CD8-positive, alpha-beta memory T cell (primary cell): ENCODE results near the gene CRHR1. TPM values are rescaled to one million over a fixed set of nuclear protein-coding genes. Genes with fewer than 3 reads are reported as not detected.
"Not testable (repeated sequence)": the region's sequence is repeated elsewhere in the genome, so short reads cannot be mapped to it uniquely, and the experiment has no call there.

Source experiments
- CTCF ChIA-PET: fragments of 350-600 bp; sonication (Branson Sonifier 250); formaldehyde crosslinking; loops from one replicate; lab custom pipeline; 2021; ENCODE audit warnings: antibody characterized with exemption; lab: Charles Lee
- POLR2A ChIA-PET: fragments of 350-600 bp; sonication (Branson Sonifier 250); formaldehyde crosslinking; loops from one replicate; lab custom pipeline; 2021; ENCODE audit warnings: antibody characterized with exemption; lab: Charles Lee
- DNase-seq, 5 donors: peaks; one replicate each; pipeline versions ENCODE4 v3.0.0 to v3.0.0-alpha.2; 2020 to 2022; ENCODE audit warnings: mixed read lengths in 1 of 5
- H3K27ac ChIP-seq: one replicate; pipeline ENCODE4 v1.7.0; 2013; ENCODE audit warnings: low read depth, mild to moderate bottlenecking, low read length, moderate library complexity
- H3K27me3 ChIP-seq: 2 replicates; pipeline ENCODE4 v1.7.0; 2013; ENCODE audit warnings: low read length, mild to moderate bottlenecking; ENCODE audit not compliant: insufficient read depth, poor library complexity, severe bottlenecking
- H3K36me3 ChIP-seq: 2 replicates; pipeline ENCODE4 v1.7.0; 2013; ENCODE audit warnings: mild to moderate bottlenecking, low read length, moderate library complexity; ENCODE audit not compliant: insufficient read depth
- H3K4me1 ChIP-seq: 2 replicates; pipeline ENCODE4 v1.7.0; 2013; ENCODE audit warnings: mild to moderate bottlenecking, low read length, moderate library complexity; ENCODE audit not compliant: insufficient read depth
- H3K4me3 ChIP-seq: 2 replicates; pipeline ENCODE4 v1.7.0; 2013; ENCODE audit warnings: mild to moderate bottlenecking, low read length
- H3K9me3 ChIP-seq: 2 replicates; pipeline ENCODE4 v1.7.0; 2013; ENCODE audit warnings: mild to moderate bottlenecking, low read length
- H3K27ac Mint-ChIP-seq, 8 donors: one replicate each; pipeline ENCODE4 v1.8.0; 2020 to 2021; ENCODE audit warnings: mixed read lengths in 8 of 8, mild to moderate bottlenecking in 6 of 8, inconsistent platforms in 3 of 8, moderate library complexity in 3 of 8
- H3K27me3 Mint-ChIP-seq, 2 donors: one replicate each; pipeline ENCODE4 v1.8.0; 2020 to 2021; ENCODE audit warnings: mixed read lengths in 2 of 2, mild to moderate bottlenecking in 1 of 2, moderate library complexity in 1 of 2
- H3K36me3 Mint-ChIP-seq, 3 donors: one replicate each; pipeline ENCODE4 v1.8.0; 2020 to 2021; ENCODE audit warnings: mixed read lengths in 3 of 3, inconsistent platforms in 1 of 3, mild to moderate bottlenecking in 1 of 3
- H3K4me1 Mint-ChIP-seq, 3 donors: one replicate each; pipeline ENCODE4 v1.8.0; 2020 to 2021; ENCODE audit warnings: mixed read lengths in 3 of 3, inconsistent platforms in 1 of 3, mild to moderate bottlenecking in 1 of 3
- H3K4me3 Mint-ChIP-seq, 7 donors: one replicate each; pipeline ENCODE4 v1.8.0; 2020 to 2021; ENCODE audit warnings: mixed read lengths in 7 of 7, mild to moderate bottlenecking in 6 of 7, moderate library complexity in 4 of 7, inconsistent platforms in 2 of 7
- H3K9me3 Mint-ChIP-seq, 5 donors: one replicate each; pipeline ENCODE4 v1.8.0; 2020 to 2022; ENCODE audit warnings: mixed read lengths in 5 of 5, mild to moderate bottlenecking in 3 of 5, moderate library complexity in 2 of 5, inconsistent platforms in 1 of 5
- polyA plus RNA-seq: library from polyadenylated mRNA; unstranded; fragments of 300-500 nt; fragmentation: Illumina TruSeq; gene quantifications from one replicate; pipeline ENCODE4 v1.2.3, GENCODE V29; 2021
- total RNA-seq, 2 experiments: library from RNA; stranded (reverse); gene quantifications; one replicate each; pipeline ENCODE4 v1.2.3, GENCODE V29; 2021

The CRHR1 gene
- total and polyA plus RNA-seq, 3 experiments from 2014 or later, result not detected

DNA sequence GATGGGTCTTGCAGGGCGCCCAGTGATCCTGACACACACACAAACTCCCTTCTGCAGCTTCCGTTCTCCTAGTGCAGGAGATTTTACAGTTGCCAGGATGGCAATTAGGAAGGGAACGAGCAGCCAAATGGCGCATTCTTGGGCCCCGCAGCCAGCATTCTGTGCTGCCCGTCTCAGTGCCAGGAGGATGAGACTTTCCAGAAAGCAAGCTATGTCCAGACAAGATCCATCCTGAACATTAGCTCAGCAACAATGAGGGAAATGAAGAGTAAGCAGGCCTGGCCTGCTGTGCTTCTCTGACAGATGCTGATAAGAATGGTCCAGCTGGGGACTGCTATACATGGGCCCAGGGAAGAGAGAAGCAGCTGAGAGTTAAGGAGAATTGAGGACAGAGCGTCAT, 77.0 kb downstream of the CRHR1 start:
- peaks cover 36 to 73% of the 10 kb centered on the region in 2 donors for H3K27me3 Mint-ChIP-seq
- DNase-seq, result no peak
- CTCF ChIA-PET, result no interaction called here

DNA sequence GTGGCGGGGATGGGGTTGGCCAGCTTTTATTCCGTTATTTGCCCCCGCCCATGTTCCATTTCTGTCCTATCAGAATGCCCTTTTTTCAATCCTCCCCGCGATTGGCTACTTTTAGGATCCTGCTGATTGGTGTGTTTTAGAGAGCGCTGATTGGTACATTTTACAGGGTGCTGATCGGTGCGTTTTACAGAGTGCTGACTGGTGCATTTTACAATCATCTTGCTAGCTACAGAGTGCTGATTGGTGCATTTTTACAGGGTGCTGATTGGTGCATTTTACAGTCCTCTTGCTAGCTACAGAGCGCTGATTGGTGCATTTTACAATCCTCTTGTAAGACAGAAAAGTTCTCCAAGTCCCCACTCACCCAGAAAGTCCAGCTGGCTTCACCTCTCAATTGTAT, 78.0 kb downstream of the CRHR1 start:
- H3K36me3 ChIP-seq, H3K27ac Mint-ChIP-seq, H3K9me3 Mint-ChIP-seq, H3K4me3 ChIP-seq, H3K36me3 Mint-ChIP-seq, H3K4me1 ChIP-seq, H3K4me3 Mint-ChIP-seq, H3K4me1 Mint-ChIP-seq, H3K9me3 ChIP-seq, POLR2A ChIA-PET, DNase-seq, H3K27me3 ChIP-seq, H3K27ac ChIP-seq: not testable (repeated sequence)
- peaks cover 31 to 69% of the 10 kb centered on the region in 2 donors for H3K27me3 Mint-ChIP-seq
- CTCF ChIA-PET, result interaction anchor here (1.4 kb wide), 1 partner anchor 30 kb away, joined by 4 read pairs; no protein-coding TSS in a partner anchor

More for the DNA sequence above, 77.0 kb downstream of the CRHR1 start:
- Histone ChIP-seq H3K4me3 (no peak overlapping the region), H3K4me1 (no peaks in the 10 kb centered on the region), H3K27me3 (no peaks in the 10 kb centered on the region), H3K36me3 (no peaks in the 10 kb centered on the region), H3K27ac (no peak overlapping the region), H3K9me3 (no peaks in the 10 kb centered on the region)
- H3K4me1 Mint-ChIP-seq, result no peaks in the 10 kb centered on the region
- no peak overlapping the region for H3K4me3 Mint-ChIP-seq
- POLR2A ChIA-PET, result no interaction called here
- no peaks in the 10 kb centered on the region for H3K36me3 Mint-ChIP-seq
- H3K27ac Mint-ChIP-seq, result no peak overlapping the region
- H3K9me3 Mint-ChIP-seq, result no peaks in the 10 kb centered on the region

GRCh38 chr17:45863857-45864654, 79.9 kb downstream of the CRHR1 start:
- no peak for DNase-seq
- Histone ChIP-seq H3K27me3 (no peaks in the 10 kb centered on the region), H3K36me3 (no peaks in the 10 kb centered on the region), H3K9me3 (no peaks in the 10 kb centered on the region), H3K4me1 (no peaks in the 10 kb centered on the region), H3K27ac (no peak overlapping the region), H3K4me3 (no peak overlapping the region)
- Mint-ChIP-seq H3K9me3 (no peaks in the 10 kb centered on the region), H3K27me3 (peaks cover 27 to 61% of the 10 kb centered on the region in 2 donors), H3K4me1 (no peaks in the 10 kb centered on the region), H3K27ac (no peak overlapping the region), H3K36me3 (no peaks in the 10 kb centered on the region), H3K4me3 (no peak overlapping the region)
- CTCF ChIA-PET, result interaction anchor here (0.9 to 1.1 kb wide), 2 partner anchors 12 to 29 kb away, joined by 3 to 4 read pairs; no protein-coding TSS in a partner anchor
- POLR2A ChIA-PET, result no interaction called here

- ChIA-PET CTCF (no interaction called here), POLR2A (no interaction called here)
- H3K36me3 ChIP-seq, result no peaks in the 10 kb centered on the region
- H3K27me3 ChIP-seq, result no peaks in the 10 kb centered on the region
- no peaks in the 10 kb centered on the region for H3K4me1 ChIP-seq
- H3K9me3 Mint-ChIP-seq, result no peaks in the 10 kb centered on the region
- H3K4me3 Mint-ChIP-seq, result no peak overlapping the region
- H3K4me1 Mint-ChIP-seq, result no peaks in the 10 kb centered on the region
- H3K27me3 Mint-ChIP-seq, result peaks cover 17 to 56% of the 10 kb centered on the region in 2 donors
- no peaks in the 10 kb centered on the region for H3K36me3 Mint-ChIP-seq
- H3K9me3 ChIP-seq, result no peaks in the 10 kb centered on the region
- no peak overlapping the region for H3K4me3 ChIP-seq
- H3K27ac ChIP-seq, result no peak overlapping the region
- no peak for DNase-seq
- no peak overlapping the region for H3K27ac Mint-ChIP-seq
Observed at GRCh38 chr17:45867171-45867570, 83.1 kb downstream of the CRHR1 start.

- CTCF ChIA-PET, result no interaction called here
- no peaks in the 10 kb centered on the region for H3K9me3 Mint-ChIP-seq
- H3K4me3 Mint-ChIP-seq, result no peak overlapping the region
Observed at GRCh38 chr17:45867702-45868101, 83.6 kb downstream of the CRHR1 start.

GRCh38 chr17:45868276-45868675, 84.2 kb downstream of the CRHR1 start:
- no peaks in the 10 kb centered on the region for H3K36me3 ChIP-seq
- no peak overlapping the region for H3K27ac ChIP-seq
- no peaks in the 10 kb centered on the region for H3K9me3 Mint-ChIP-seq
- no peaks in the 10 kb centered on the region for H3K9me3 ChIP-seq
- no peaks in the 10 kb centered on the region for H3K36me3 Mint-ChIP-seq
- peaks cover 0 to 2% (median 0%) of the 10 kb centered on the region in 3 donors for H3K4me1 Mint-ChIP-seq
- H3K27me3 Mint-ChIP-seq, result peaks cover 12 to 50% of the 10 kb centered on the region in 2 donors
- H3K27me3 ChIP-seq, result no peaks in the 10 kb centered on the region
- CTCF ChIA-PET, result no interaction called here
- no peak overlapping the region for H3K4me3 ChIP-seq
- H3K4me1 ChIP-seq, result no peaks in the 10 kb centered on the region
- DNase-seq, result no peak
- no peak overlapping the region for H3K4me3 Mint-ChIP-seq
- POLR2A ChIA-PET, result no interaction called here
- no peak overlapping the region for H3K27ac Mint-ChIP-seq

More at GRCh38 chr17:45867702-45868101, 83.6 kb downstream of the CRHR1 start:
- Histone ChIP-seq H3K36me3 (no peaks in the 10 kb centered on the region), H3K27ac (no peak overlapping the region), H3K9me3 (no peaks in the 10 kb centered on the region), H3K27me3 (no peaks in the 10 kb centered on the region), H3K4me3 (no peak overlapping the region), H3K4me1 (no peaks in the 10 kb centered on the region)
- Mint-ChIP-seq H3K27me3 (peaks cover 15 to 54% of the 10 kb centered on the region in 2 donors), H3K36me3 (no peaks in the 10 kb centered on the region), H3K4me1 (no peaks in the 10 kb centered on the region), H3K27ac (peak overlapping the region in 1 of 8 donors; percentile 37)
- POLR2A ChIA-PET, result no interaction called here
- DNase-seq, result no peak

- Histone ChIP-seq H3K27me3 (no peaks in the 10 kb centered on the region), H3K4me1 (no peaks in the 10 kb centered on the region), H3K4me3 (no peak overlapping the region), H3K9me3 (no peaks in the 10 kb centered on the region), H3K27ac (no peak overlapping the region), H3K36me3 (no peaks in the 10 kb centered on the region)
- no peak for DNase-seq
- Mint-ChIP-seq H3K4me1 (peaks cover 2 to 8% (median 5%) of the 10 kb centered on the region in 3 donors), H3K4me3 (no peak overlapping the region), H3K36me3 (no peaks in the 10 kb centered on the region), H3K27me3 (peaks cover 12 to 38% of the 10 kb centered on the region in 2 donors), H3K27ac (no peak overlapping the region), H3K9me3 (no peaks in the 10 kb centered on the region)
- ChIA-PET CTCF (no interaction called here), POLR2A (no interaction called here)
Observed at GRCh38 chr17:45869676-45870341, 85.7 kb downstream of the CRHR1 start.

DNA sequence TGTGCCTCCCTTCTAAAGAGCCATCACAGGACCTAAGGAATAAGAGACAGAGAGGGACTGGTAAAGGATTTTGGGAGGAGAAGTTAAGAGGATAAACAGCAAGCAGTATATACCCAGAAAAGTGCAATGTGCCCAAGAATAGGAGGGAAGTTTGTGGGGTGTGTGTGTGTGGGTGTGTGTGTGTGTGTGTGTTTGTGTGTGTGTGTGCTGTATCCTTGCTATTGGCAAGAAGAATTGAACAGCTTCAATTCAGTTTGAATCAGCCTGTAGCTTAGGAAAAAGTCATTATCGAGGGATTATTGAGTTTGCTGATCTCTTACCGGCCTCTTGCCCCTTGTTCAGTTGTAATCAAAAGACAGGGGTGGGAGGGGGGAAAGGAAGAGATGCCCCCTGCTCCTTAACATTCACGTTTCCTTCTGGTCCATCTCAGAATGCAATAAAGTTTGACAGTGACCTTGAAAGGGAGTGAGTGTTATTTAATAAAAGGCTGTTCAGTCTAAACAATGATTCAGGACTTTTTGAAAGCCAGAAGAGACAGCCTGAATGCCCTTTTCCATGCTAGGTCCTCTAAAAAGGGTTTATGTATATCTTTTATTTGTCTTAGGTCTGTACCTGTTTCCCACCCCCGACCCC, 86.3 kb downstream of the CRHR1 start:
- DNase-seq, result no peak
- peaks cover 12 to 31% of the 10 kb centered on the region in 2 donors for H3K27me3 Mint-ChIP-seq
- Histone ChIP-seq H3K27ac (no peak overlapping the region), H3K4me3 (no peak overlapping the region), H3K4me1 (no peaks in the 10 kb centered on the region), H3K27me3 (no peaks in the 10 kb centered on the region), H3K36me3 (no peaks in the 10 kb centered on the region), H3K9me3 (no peaks in the 10 kb centered on the region)
- H3K4me3 Mint-ChIP-seq, result no peak overlapping the region
- ChIA-PET POLR2A (no interaction called here), CTCF (no interaction called here)
- no peaks in the 10 kb centered on the region for H3K36me3 Mint-ChIP-seq
- no peaks in the 10 kb centered on the region for H3K9me3 Mint-ChIP-seq
- H3K4me1 Mint-ChIP-seq, result peaks cover 2 to 8% (median 5%) of the 10 kb centered on the region in 3 donors
- H3K27ac Mint-ChIP-seq, result no peak overlapping the region
